ENCODE results near the gene EXOC4. TPM values are rescaled to one million over a fixed set of nuclear protein-coding genes. Genes with fewer than 3 reads are reported as not detected.
"Not testable (repeated sequence)": the region's sequence is repeated elsewhere in the genome, so short reads cannot be mapped to it uniquely, and the experiment has no call there.

The EXOC4 gene
- total RNA-seq, 2 experiments from 2014 or later: 51.9 to 90.1 TPM

- ATAC-seq: no peak
- H3K27me3 Mint-ChIP-seq: no peaks in the 10 kb centered on the region
- peaks cover 1% of the 10 kb centered on the region for H3K36me3 Mint-ChIP-seq (ENCODE audit: low read depth)
- intact Hi-C loops (cut with DNase I, micrococcal nuclease): no loop called here
- H3K4me3 Mint-ChIP-seq: no peak overlapping the region
- no peaks in the 10 kb centered on the region for H3K9me3 Mint-ChIP-seq (ENCODE audit: low read depth)
- POLR2A ChIA-PET: no interaction called here
- DNase-seq: no peak
- no peaks in the 10 kb centered on the region for H3K4me1 Mint-ChIP-seq
- CTCF ChIA-PET: no interaction called here
- no peak overlapping the region for H3K27ac Mint-ChIP-seq
Measured at GRCh38 chr7:133888061-133888930, 635.4 kb downstream of the EXOC4 start.

GRCh38 chr7:133904776-133905175, 651.9 kb downstream of the EXOC4 start:
- H3K4me1 Mint-ChIP-seq: no peaks in the 10 kb centered on the region
- intact Hi-C loops (cut with DNase I, micrococcal nuclease): no loop called here
- ChIA-PET POLR2A (no interaction called here), CTCF (no interaction called here)
- H3K27me3 Mint-ChIP-seq: no peaks in the 10 kb centered on the region
- no peak overlapping the region for H3K27ac Mint-ChIP-seq
- DNase-seq (no peak), ATAC-seq (no peak)
- H3K4me3 Mint-ChIP-seq: no peak overlapping the region
- peaks cover 34% of the 10 kb centered on the region for H3K36me3 Mint-ChIP-seq (ENCODE audit: low read depth)
- H3K9me3 Mint-ChIP-seq (ENCODE audit: low read depth): no peaks in the 10 kb centered on the region

DNA sequence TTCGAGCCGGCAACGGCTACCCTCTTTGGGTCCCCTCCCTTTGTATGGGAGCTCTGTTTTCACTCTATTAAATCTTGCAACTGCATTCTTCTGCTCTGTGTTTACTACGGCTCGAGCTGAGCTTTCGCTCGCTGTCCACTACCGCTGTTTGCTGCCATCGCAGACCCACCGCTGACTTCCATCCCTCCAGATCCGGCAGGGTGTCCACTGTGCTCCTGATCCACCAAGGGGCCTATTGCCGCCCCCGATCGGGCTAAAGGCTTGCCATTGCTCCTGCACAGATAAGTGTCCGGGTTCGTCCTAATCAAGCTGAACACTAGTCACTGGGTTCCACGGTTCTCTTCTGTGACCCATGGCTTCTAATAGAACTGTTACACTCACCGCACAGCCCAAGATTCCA, 653.7 kb downstream of the EXOC4 start:
- CTCF ChIA-PET: interaction anchor here (0.6 kb wide), 1 partner anchor 940 kb away, joined by 3 read pairs; no protein-coding TSS in a partner anchor
- H3K27ac Mint-ChIP-seq; ATAC-seq; H3K4me1 Mint-ChIP-seq; H3K9me3 Mint-ChIP-seq (ENCODE audit: low read depth); POLR2A ChIA-PET; H3K4me3 Mint-ChIP-seq; intact Hi-C loops (cut with DNase I, micrococcal nuclease); DNase-seq; H3K27me3 Mint-ChIP-seq: not testable (repeated sequence)
- peaks cover 38% of the 10 kb centered on the region for H3K36me3 Mint-ChIP-seq (ENCODE audit: low read depth)

GRCh38 chr7:133910761-133911160, 657.9 kb downstream of the EXOC4 start:
- ATAC-seq (no peak), DNase-seq (no peak)
- POLR2A ChIA-PET: no interaction called here
- CTCF ChIA-PET: interaction anchor here (1.0 kb wide), 1 partner anchor 9 kb away, joined by 3 read pairs; no protein-coding TSS in a partner anchor
- Mint-ChIP-seq H3K4me3 (no peak overlapping the region), H3K4me1 (peaks cover 3% of the 10 kb centered on the region), H3K27ac (no peak overlapping the region), H3K9me3 (ENCODE audit: low read depth) (no peaks in the 10 kb centered on the region), H3K27me3 (no peaks in the 10 kb centered on the region), H3K36me3 (ENCODE audit: low read depth) (peaks cover 20% of the 10 kb centered on the region)
- intact Hi-C loops (cut with DNase I, micrococcal nuclease): no loop called here

- ChIA-PET POLR2A (no interaction called here), CTCF (interaction anchor here (1.0 kb wide), 1 partner anchor 8 kb away, joined by 3 read pairs; no protein-coding TSS in a partner anchor)
- Mint-ChIP-seq H3K9me3 (ENCODE audit: low read depth) (no peaks in the 10 kb centered on the region), H3K27me3 (no peaks in the 10 kb centered on the region), H3K36me3 (ENCODE audit: low read depth) (peaks cover 23% of the 10 kb centered on the region), H3K27ac (no peak overlapping the region), H3K4me1 (peaks cover 3% of the 10 kb centered on the region), H3K4me3 (no peak overlapping the region)
- intact Hi-C loops (cut with DNase I, micrococcal nuclease): no loop called here
- ATAC-seq (no peak), DNase-seq (no peak)
Measured at GRCh38 chr7:133911724-133912123, 658.8 kb downstream of the EXOC4 start.

- CTCF ChIA-PET: no interaction called here
- Mint-ChIP-seq H3K9me3 (ENCODE audit: low read depth) (no peaks in the 10 kb centered on the region), H3K36me3 (ENCODE audit: low read depth) (peaks cover 31% of the 10 kb centered on the region), H3K4me1 (peaks cover 3% of the 10 kb centered on the region), H3K27me3 (no peaks in the 10 kb centered on the region), H3K4me3 (no peak overlapping the region), H3K27ac (no peak overlapping the region)
- ATAC-seq (no peak), DNase-seq (no peak)
- intact Hi-C loops (cut with DNase I, micrococcal nuclease): no loop called here
- POLR2A ChIA-PET: no interaction called here
Measured at GRCh38 chr7:133912916-133913697, 660.2 kb downstream of the EXOC4 start.

GRCh38 chr7:133916621-133917020, 663.7 kb downstream of the EXOC4 start:
- POLR2A ChIA-PET: no interaction called here
- intact Hi-C loops (cut with DNase I, micrococcal nuclease): no loop called here
- DNase-seq (no peak), ATAC-seq (no peak)
- Mint-ChIP-seq H3K9me3 (ENCODE audit: low read depth) (peaks cover 13% of the 10 kb centered on the region), H3K4me3 (no peak overlapping the region), H3K36me3 (ENCODE audit: low read depth) (peaks cover 47% of the 10 kb centered on the region), H3K27me3 (no peaks in the 10 kb centered on the region), H3K27ac (no peak overlapping the region), H3K4me1 (peaks cover 3% of the 10 kb centered on the region)
- CTCF ChIA-PET: no interaction called here

GRCh38 chr7:133919810-133920209, 666.9 kb downstream of the EXOC4 start:
- POLR2A ChIA-PET: no interaction called here
- no peaks in the 10 kb centered on the region for H3K27me3 Mint-ChIP-seq
- peaks cover 18% of the 10 kb centered on the region for H3K9me3 Mint-ChIP-seq (ENCODE audit: low read depth)
- CTCF ChIA-PET: interaction anchor here (0.6 kb wide), 1 partner anchor 9 kb away, joined by 3 read pairs; no protein-coding TSS in a partner anchor
- no peak overlapping the region for H3K4me3 Mint-ChIP-seq
- ATAC-seq (no peak), DNase-seq (no peak)
- H3K27ac Mint-ChIP-seq: no peak overlapping the region
- intact Hi-C loops (cut with DNase I, micrococcal nuclease): no loop called here
- H3K4me1 Mint-ChIP-seq: no peaks in the 10 kb centered on the region
- H3K36me3 Mint-ChIP-seq (ENCODE audit: low read depth): peaks cover 54% of the 10 kb centered on the region

GRCh38 chr7:133921635-133922182, 668.8 kb downstream of the EXOC4 start:
- Mint-ChIP-seq H3K27me3 (no peaks in the 10 kb centered on the region), H3K4me1 (no peaks in the 10 kb centered on the region), H3K9me3 (ENCODE audit: low read depth) (peaks cover 18% of the 10 kb centered on the region), H3K27ac (no peak overlapping the region), H3K4me3 (no peak overlapping the region), H3K36me3 (ENCODE audit: low read depth) (peaks cover 50% of the 10 kb centered on the region)
- CTCF ChIA-PET: no interaction called here
- intact Hi-C loops (cut with DNase I, micrococcal nuclease): no loop called here
- DNase-seq (no peak), ATAC-seq (no peak)
- POLR2A ChIA-PET: no interaction called here

DNA sequence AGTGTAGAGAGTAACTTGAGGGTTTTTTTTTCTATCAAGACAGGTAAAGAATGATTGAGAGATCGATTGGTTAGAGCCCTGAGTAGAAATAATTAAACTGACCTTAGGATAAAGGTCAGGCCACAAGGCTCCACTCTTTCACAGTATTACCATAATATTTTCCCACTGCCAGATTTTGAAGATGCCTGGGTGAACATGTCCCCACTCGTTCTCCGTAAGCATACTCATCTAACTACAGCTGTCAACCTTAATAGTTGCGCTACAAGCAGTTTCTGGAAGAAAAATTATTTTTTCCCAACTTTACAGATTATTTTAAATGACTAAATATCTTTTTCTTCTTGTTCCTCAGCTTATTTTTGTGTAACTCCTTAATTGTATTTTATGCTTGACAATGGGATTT, 671.1 kb downstream of the EXOC4 start:
- Mint-ChIP-seq H3K27ac (no peak overlapping the region), H3K36me3 (ENCODE audit: low read depth) (peaks cover 34% of the 10 kb centered on the region), H3K27me3 (no peaks in the 10 kb centered on the region), H3K4me3 (no peak overlapping the region), H3K4me1 (no peaks in the 10 kb centered on the region), H3K9me3 (ENCODE audit: low read depth) (peaks cover 18% of the 10 kb centered on the region)
- CTCF ChIA-PET: no interaction called here
- no peak for DNase-seq
- intact Hi-C loops (cut with DNase I, micrococcal nuclease): no loop called here
- no peak for ATAC-seq
- POLR2A ChIA-PET: no interaction called here

DNA sequence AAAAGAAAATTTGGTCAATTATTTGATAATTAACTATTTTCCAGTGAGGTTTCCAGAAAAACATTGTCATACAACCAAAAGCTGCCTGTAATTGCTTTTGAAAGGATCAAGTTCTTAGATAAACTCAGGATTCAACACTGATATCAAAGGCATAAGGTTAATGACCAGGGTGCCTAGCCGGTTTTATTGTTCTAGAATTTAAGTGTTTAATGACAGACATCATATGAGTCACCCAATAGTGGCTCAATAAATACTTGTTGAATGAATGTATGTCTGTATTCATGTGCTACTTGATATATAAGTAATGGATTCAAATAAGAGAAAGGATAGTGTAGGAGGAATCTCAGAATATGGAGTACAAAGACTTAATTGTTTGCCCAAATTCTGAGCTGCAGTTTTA, 678.2 kb downstream of the EXOC4 start:
- Mint-ChIP-seq H3K9me3 (ENCODE audit: low read depth) (no peaks in the 10 kb centered on the region), H3K4me1 (no peaks in the 10 kb centered on the region), H3K27me3 (no peaks in the 10 kb centered on the region), H3K27ac (no peak overlapping the region), H3K36me3 (ENCODE audit: low read depth) (no peaks in the 10 kb centered on the region), H3K4me3 (no peak overlapping the region)
- no peak for ATAC-seq
- POLR2A ChIA-PET: no interaction called here
- no peak for DNase-seq
- CTCF ChIA-PET: interaction anchor here (0.7 to 1.2 kb wide), 2 partner anchors 9 to 347 kb away, joined by 3 read pairs; no protein-coding TSS in a partner anchor
- intact Hi-C loops (cut with DNase I, micrococcal nuclease): no loop called here

DNA sequence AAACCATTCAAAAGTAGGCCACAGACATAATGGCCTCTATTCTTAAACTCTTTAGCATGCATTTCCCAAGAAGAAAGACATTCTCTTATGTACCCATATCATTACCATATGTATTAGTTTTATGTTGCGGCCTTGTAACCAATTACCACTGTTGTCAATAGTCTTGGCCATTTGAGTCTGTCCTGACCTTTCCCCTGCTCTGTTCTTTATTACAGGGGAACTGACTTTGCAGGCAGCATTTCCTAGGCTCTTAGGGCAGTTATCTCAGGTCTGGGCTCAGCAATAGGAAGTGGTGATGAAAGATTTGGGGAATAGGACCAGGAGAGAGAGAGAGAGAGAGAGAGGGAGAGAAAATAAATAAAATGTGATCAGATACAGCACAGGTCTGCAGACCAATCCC, 679.7 kb downstream of the EXOC4 start:
- CTCF ChIA-PET: no interaction called here
- no peak for DNase-seq
- POLR2A ChIA-PET: no interaction called here
- Mint-ChIP-seq H3K4me1 (no peaks in the 10 kb centered on the region), H3K4me3 (no peak overlapping the region), H3K27me3 (no peaks in the 10 kb centered on the region), H3K36me3 (ENCODE audit: low read depth) (peaks cover 2% of the 10 kb centered on the region), H3K27ac (no peak overlapping the region), H3K9me3 (ENCODE audit: low read depth) (no peaks in the 10 kb centered on the region)
- intact Hi-C loops (cut with DNase I, micrococcal nuclease): no loop called here
- no peak for ATAC-seq

Measured in activated CD4-positive, alpha-beta T cell treated with anti-CD3 and anti-CD28 coated beads for 36 hours (primary cell).